Left colon (tissue), 2 donors: ENCODE measurements around the gene NT5M. TPM values are rescaled to one million over a fixed set of nuclear protein-coding genes. Genes with fewer than 3 reads are reported as not detected.

Source experiments
- ATAC-seq: fragments of 200-7000 bp; cut with Tn5 transposase; one replicate; pipeline ENCODE4 v1.9.1; 2020; ENCODE audit warnings: mild to moderate bottlenecking, moderate library complexity
- DNase-seq, 2 donors: peaks; one replicate each; pipeline ENCODE4 v3.0.0-alpha.2; 2020
- intact Hi-C, 2 donors: fragments of 100-400 bp; cut with DNase I in 1 of 2; cut with micrococcal nuclease in 1 of 2; formaldehyde crosslinking; loops; one replicate each; pipeline versions ENCODE4 v1.11.2 to v1.14.0; 2022; cut with DNase I, micrococcal nuclease
- total RNA-seq, 2 donors: library from RNA; stranded (reverse); fragmentation: NEBNext Ultra II Directional; extraction: Animal tissue kit (Norgen Biotek cat#: 25700); gene quantifications; one replicate each; pipeline ENCODE4 v1.2.1, GENCODE V29; 2021
- donor health status: DM: no; HTN: no; CAD: no.
- donor health status: DM: yes; HTN: yes; CAD: no.

NT5M gene
- total RNA-seq, 2 donors from 2014 or later: 1.6 TPM

DNA sequence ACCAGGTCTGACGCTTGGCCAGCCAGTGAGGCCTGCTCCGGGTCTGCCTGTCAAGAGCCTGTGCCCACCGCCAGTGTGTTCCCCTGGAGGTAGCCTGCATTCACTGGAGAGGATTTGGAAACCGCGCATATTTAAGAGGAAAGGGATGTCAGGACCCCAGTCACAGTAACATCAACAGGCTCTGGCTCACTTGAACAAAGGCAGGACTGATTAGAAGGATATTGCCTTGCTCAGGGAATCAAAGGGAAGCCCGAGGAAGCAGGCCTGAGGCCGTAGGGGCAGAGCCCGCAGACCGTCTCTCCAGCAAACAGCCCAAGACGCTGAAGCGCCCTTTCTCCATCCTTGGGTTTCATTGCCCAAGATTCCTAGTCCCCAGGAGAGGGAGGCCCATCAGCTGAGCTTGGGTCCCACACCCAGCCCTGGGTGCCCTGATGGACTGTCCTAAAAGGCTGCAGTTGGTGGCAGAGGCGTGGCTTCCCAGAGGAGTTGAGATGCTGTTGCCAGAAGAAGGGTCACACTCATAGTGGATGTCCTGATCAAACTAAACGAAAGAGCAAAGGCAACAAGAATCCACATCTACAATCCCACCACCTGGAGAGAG is 23.2 kb downstream of the NT5M start:
- DNase-seq: no peak
- intact Hi-C loops: no loop called here
- no peak for ATAC-seq

DNA sequence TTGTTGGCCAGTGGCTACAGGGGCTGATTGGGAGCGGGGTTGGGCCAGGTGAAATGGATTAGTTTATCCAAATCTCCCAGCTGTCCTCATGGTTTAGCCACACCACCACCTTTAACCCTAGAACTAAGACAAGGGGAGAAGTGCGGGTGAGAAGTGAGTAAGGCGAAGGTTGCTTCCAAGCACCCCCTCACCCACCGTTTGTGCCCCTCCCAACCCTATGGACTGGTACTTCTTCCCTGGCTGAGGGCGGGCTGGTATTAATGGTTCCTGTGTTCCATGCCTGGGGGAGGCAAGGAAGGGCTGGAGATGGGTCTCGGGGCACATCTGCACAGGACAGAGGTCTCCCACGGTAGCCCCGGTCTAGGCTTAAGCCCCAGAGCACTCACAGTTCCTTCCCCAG is 25.1 kb downstream of the NT5M start:
- no peak for ATAC-seq
- DNase-seq: no peak
- intact Hi-C loops: no loop called here

DNA sequence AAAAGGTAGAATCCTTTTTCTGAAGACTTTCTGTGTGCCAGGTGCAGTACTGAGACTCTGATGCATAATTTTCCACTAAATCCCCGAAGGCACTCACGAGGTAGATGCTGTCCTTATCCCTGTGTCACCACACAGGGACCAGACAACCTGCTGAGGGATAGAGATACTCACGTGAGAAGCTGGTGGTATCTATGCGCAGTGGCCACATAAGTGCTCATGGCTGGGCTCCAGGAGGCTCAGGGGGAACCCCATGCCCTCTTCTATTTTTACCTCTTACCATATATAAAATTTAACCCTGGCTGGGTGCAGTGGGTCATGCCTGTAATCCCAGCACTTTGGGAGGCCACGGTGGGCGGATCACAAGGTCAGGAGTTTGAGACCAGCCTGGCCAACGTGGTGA is 38.3 kb downstream of the NT5M start:
- intact Hi-C loops: no loop called here
- no peak for DNase-seq

DNA sequence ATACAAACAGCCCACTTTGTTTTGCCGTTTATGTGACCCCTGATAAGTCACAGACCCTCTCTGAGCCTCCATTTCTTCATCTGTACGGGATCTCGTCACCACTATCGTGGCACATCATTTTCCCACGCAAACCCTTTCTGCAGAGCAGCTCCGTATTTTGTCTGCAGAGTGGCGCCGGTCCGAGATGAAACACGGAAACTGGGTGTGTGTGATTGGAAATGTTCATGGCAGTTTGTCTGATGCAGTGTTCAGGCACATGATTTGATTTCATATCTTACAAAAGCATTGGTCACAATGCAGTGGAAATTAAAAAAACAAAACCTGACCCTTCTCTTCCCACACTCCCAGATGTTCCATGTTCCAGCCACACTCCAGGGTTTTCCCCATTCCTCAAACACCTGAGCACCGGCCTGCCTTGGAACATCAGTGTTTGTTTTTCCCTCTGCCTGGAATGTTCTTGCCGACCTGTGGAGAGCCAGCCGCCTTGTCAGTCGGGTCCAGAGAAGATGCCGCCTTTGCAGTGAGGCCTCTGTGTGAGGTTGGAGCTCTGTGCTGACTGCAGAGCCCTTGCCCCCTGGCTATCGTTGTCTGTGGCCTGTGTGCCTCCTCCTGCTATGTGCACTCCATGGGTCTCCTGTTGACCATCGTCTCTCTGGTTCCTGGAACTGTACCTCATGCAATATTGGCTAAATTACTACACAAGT is 39.2 kb downstream of the NT5M start:
- DNase-seq (no peak), ATAC-seq (no peak)
- intact Hi-C loops: no loop called here

More for the DNA sequence above, 38.3 kb downstream of the NT5M start:
- ATAC-seq: no peak

DNA sequence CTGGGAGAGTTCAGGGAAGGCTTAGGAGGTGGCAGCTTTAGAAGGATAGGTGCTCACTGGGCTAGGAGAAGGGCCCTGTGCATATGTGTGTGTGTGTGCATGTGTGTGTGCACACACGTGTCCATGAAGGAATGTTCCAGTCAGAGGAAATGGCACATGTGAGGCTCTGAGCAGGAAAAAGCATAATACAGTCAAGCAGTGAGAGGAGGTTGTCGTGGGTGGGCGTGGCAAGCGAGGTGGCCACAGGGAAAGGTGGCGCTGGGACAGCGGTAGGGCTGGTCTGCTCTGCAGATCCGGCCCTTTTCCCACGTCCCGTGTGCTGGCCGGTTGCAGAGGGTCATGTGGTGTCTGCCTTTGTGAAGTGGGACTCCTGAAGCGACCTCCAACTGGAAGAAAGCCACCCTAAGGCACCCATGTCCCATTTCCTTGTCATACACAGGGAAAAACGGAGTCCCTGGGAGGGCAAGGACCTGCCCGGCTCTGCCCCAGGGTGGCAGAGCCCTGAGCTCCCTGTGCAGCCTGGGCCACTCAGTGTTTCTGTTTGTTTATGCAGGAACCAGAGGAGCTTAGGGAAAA is 40.1 kb downstream of the NT5M start:
- ATAC-seq (no peak), DNase-seq (no peak)
- intact Hi-C loops: no loop called here

DNA sequence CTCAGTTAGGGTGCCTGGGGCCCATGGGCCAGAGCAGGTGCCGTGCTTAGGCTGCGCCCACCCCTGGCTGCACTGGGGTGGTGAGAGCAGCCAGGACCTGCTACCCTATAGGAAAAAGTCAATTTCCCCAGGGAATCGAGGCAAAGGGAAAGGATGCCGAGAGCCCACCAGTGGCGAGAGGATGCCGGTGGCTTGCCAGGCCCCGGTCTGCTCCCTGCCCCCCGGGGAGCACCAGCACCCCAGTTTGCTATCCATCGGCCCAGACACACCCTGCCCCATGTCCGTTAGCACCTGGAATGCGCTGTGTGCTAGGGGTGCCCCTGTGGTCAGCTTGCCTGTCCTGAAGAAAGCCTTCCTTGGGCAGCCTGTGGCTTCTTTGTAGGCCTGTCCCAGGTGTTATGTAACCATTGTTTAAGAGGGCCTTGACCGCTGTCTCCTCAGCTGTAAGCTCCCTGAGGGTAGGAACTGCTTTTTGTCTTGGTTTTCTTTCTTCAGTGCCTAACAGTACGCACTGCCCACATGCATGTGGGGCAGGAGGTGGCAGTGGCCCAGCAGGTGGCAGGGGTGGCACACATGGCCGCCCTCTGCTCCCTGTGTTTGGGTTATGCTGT is 40.8 kb downstream of the NT5M start:
- no peak for ATAC-seq
- no peak for DNase-seq
- intact Hi-C loops: no loop called here

DNA sequence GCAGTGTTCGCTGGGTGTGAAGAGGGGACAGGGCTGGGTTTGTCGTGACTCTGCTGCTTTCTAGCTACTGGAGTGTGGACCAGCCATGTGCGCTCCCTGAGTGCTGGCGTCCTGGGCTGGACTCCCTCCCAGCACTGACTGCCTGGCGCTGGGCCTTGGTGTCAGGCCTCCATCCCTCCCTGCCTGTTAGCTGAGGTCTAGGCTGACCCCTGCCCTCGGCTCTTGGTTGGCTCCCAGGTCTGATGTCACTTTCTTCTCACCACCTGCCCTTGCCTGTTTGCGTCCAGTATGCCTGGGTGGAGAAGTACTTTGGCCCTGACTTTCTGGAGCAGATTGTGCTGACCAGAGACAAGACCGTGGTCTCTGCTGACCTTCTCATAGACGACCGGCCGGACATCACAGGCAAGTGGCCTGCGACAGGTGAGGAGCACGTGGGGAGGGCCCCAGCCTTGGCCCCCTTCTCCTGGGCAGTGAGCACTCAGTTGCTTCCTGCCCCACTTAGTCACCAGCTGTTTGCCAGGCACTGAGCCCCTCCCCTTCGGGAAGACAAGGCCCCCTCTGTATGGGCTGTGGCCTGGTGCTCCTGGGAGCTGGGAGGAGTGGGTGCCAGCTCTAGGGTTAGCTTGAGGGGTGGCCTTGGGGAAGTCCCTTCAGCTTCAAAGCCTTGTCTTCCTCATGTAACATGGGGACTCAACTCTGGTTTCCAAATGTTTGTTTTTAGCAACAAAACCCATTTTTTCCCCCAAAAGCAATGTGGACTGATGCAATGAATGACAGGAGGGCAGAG is 41.5 kb downstream of the NT5M start:
- no peak for DNase-seq
- ATAC-seq: no peak
- intact Hi-C loops: no loop called here

DNA sequence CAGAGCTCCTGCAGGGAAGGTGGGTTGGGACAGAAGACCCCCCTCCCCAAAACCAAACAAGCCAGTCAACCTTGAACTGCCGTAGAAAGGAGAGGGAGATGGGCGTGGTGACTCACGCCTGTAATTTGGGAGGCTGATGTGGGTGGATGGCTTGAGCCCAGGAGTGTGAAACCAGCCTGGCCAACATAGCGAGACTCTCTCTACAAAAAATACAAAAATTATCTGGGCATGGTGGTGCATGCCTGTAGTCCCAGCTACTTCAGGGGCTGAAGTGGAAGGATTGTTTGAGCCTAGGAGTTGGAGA is 42.1 kb downstream of the NT5M start:
- ATAC-seq: no peak
- intact Hi-C loops: no loop called here
- no peak for DNase-seq

DNA sequence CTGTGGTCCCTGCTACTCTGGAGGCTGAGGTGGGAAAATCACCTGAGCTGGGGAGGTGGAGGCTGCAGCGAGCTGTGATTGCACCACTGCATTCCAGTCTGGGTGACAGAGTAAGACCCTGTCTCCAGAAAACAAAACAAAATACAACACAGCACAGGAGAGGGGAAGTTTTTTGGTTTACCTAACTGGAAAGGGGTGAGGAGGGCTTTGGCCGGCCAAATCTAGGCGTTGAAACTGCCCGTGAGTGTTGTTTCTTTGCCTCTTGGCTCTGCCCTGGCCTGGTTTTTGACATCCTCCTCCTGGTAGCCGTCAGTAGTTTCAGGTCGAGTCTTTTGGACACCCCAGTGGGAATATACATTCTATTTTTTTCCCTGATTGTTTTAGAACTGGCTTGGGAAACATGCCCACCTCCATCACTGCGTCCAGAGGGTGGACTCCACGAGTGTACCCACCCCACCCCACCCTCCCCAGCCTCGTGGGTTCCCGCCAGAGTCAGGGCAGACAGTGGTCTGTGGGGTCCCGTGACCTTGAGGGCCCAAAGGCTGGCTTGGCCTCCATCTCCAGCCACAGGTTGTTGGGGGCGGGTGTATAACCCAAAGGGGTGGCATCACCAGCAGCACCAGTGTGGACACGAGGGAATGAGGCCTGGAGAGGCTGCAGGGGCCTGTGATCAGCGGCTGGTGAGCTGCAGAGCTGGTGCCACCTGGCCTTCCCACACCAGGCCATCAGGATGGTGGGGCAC is 42.7 kb downstream of the NT5M start:
- intact Hi-C loops: no loop called here
- DNase-seq (no peak), ATAC-seq (no peak)

DNA sequence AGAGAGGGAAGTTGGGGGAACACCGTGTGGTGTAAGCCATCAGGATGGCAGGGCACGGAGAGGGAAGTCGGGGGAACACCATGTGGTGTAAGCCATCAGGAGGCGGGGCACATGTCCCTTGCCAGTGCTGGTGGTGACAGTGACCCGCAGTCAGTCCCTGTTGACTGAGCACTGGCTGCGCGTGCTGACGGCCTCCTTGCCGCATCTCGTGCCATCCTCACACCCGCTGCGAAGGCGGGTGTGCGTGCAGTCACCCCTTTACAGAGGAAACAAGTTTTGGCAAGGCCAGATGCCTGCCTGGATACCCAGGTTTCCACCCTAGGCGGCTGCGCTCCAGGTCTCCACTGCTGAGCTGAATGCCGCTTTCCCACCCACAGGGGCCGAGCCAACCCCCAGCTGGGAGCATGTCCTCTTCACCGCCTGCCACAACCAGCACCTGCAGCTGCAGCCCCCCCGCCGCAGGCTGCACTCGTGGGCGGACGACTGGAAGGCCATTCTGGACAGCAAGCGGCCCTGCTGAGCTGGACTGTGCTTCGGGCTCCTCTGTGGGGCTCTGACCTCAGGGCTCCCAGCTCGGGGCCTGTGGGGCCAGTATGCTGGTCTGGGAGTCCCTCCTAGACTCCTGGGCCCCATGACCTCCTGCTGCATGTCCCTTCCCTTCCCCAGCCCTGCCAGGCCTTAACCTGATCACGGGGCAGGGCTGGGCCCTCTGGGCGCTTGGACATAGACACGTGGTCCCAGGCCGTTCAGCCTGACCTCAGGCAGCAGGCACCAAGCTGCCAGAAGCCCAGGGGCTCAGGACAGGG is 43.5 kb downstream of the NT5M start:
- ATAC-seq (no peak), DNase-seq (no peak)
- intact Hi-C loops: no loop called here

DNA sequence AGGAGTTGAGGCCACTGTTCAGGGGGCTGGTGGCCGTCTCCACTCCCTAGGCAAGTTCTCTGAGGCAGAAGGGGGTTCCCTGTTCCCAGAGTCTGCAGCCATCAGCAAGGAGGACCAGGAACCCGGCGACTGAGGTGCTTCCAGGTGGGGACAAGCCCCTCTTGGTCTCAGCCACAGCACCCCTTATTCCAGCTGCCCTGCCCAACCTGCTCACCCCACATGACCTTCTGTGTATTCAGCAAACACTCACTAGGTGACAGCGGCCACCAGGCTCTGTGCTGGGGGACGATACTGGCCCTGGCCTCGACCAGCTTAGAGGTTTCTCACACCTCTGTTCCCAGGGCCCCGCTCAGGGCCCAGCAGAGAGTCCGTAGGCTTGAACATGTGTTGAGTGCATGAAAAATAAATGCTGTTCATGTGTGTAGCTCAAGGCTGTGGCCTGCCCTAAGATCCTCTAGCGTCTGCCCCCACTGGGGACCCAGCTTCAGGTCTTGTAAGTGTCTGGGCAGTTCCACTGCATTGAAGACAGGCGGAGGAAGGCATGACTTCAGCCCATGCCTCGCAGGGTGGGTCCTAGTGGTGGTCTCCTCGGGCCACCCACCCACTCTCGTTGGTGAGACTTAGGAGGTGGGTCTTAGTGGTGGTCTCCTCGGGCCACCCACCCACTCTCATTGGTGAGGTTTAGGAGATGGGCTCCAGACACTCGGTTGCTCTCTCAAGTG is 44.2 kb downstream of the NT5M start:
- ATAC-seq: no peak
- no peak for DNase-seq
- intact Hi-C loops: no loop called here

DNA sequence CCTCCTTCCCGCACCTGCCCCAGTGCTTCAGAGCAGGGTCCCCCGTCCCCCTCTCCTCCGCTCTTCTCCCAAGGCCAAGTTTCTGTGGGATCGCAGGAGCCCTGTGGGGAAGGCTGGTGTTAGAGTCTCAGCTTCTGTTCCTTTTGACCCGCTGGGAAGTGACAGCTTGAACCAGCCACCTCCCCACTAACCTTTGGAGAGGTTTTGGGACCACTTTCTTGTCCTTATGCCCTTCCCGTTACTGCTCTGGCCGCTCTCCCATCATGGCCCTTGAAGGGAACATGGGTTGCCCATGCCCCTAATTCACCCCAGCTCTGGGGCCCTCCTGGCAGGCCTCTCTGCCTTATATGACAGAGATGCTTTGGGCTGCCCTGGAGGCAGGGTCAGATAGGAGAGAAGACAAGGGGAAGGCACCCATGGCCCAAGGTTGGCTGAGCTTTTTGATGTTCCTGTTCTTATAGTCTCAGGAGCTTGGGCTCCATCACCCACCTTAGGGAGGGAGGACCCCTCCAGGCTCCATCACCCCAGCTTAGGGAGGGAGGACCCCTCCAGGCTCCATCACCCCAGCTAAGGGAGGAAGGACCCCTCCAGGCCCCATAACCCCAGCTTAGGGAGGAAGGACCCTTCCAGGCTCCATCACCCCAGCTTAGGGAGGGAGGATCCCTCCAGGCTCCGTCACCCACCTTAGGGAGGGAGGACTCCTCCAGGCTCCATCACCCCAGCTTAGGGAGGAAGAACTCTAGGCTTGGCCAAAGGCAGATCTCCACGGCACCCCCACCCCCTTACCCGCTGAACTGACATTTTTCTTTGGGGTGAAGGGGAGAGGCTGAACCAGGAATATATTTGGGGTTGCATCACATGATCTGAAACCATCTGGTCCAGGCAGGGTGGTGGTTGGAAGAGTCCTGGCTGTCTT is 45.0 kb downstream of the NT5M start:
- no peak for DNase-seq
- intact Hi-C loops: no loop called here
- ATAC-seq: no peak

DNA sequence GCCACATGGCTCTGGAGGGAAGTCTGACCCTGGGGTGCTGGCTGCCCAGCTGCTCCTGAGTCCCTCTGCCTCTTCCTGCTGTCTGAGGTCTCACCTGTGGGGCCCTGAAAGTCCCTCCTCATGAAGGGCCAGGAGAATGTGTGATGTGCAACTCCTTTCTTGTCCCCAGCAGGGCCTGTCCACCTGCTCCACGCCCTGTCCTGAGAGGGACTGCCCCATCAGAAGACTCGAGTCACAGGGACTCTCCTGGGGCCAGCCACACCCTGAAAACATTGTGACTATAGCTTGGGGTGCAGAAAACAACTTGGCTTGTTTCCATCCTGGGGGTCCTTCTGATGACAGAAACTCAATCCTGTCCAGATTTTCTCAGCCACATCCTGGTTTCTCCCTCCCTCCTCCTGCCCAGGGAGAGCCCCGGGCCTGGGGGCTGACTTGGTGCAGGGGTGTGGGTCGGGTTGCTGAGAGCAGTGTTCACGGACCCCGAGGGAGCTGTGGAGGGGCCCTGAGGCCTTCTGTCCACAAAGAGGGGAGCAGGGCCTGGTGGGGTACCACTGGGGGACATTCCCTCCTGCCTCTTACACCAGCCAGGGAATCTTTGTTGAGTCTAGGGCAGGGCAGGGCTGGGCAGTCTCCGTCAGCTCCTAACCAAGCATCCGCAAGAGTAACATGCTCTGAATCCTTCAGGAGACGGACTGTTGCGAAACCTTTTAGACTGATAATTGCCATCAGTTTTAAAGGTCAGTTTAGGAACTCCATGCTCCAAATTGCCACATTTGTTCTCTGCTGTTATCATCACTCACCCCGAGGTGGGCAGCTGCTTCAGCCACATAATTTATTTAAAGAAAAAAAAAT is 45.9 kb downstream of the NT5M start:
- DNase-seq (no peak), ATAC-seq (no peak)
- intact Hi-C loops: no loop called here

DNA sequence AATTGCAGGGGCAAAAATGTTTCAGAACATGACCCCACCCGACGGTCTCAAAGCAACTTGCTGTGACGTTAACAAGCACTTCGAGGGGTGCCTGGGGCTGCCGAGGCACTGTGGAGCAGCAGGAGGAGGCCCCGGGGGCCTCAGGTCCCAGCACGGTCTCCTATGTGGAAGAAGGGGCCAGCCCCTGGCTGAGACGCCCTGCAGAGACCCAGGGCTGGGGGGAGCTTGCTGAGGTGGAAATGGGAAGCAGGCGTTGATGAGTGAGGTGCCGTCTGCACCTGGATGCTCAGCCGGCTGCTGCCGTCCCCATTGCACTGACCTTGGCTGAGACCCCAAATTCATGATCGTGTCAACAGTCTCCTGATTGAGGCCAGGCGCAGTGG is 46.5 kb downstream of the NT5M start:
- no peak for DNase-seq
- ATAC-seq: no peak
- intact Hi-C loops: loop anchor here in 1 of 2 donors (10.0 kb wide), 1 partner anchor 145 kb away; the partner anchor contains the start of gene RASD1

DNA sequence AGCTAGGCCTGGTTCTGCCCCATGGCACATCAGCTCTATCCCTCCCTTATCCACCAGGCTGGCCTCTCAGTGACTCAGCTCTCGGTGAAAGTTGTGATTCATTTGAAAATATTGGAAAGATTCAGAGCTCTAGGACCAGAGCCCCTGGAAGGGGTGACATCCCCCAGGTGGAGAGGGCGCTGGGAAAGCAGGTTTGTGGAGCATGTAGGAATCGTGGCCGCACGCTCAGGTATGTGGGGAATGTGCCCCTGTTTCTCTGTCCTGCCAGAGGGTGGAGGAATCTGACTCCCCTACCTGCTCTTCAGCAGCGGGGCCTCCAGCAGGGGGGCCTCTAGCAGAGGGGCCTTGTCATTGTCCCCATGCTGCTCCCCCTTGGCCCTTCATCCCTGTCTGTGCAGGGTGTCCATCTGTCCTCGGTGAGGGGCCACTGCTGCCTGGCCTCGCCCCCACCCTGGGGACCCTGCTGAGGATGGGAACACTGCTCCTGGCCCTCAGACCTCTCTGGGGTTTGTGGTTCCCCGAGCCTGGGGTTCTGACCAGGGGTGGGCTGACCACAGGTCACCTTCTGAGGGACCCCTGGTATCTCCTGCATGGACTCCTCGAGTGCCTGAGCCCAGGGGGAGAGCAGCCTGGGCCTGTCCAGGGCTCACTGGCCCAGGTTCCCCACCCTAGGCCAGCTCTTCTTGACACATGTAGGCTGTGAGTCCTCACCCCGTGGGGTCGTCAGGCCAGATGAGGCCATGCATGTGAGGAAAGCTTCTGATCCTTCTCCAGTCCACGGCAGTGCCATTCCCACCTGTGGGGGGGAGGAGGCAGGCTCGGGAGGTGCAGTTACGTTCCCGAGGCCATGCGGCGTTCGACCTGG is 47.5 kb downstream of the NT5M start:
- no peak for DNase-seq
- ATAC-seq: no peak
- intact Hi-C loops: loop anchor here in 1 of 2 donors (10.0 kb wide), 1 partner anchor 144 kb away; the partner anchor contains the start of gene RASD1
